Forelimb muscle (tissue), 1 donor: Measurements from ENCODE around the gene PTCD2. TPM values are rescaled to one million over a fixed set of nuclear protein-coding genes. Genes with fewer than 3 reads are reported as not detected.

ENCODE experiments used
- DNase-seq: peaks from one replicate; pipeline ENCODE4 v3.0.0-alpha.2; 2013; ENCODE audit warnings: low read depth
- polyA plus RNA-seq: library from polyadenylated mRNA; unstranded; fragments of 120-200 nt; gene quantifications from one replicate; pipeline ENCODE4 v1.2.1, GENCODE V29; 2013; ENCODE audit not compliant: insufficient read length

The PTCD2 gene
- 8.3 TPM for polyA plus RNA-seq

- peak; percentile 96 for DNase-seq
Measured at GRCh38 chr5:72319976-72320752, at the start of gene PTCD2, which contains the start of gene MRPS27. TSS of gene PTCD2 (plus strand) at chr5:72320373. CDS start at chr5:72320383, 10 bp downstream. TSS of gene MRPS27 (minus strand) at chr5:72320240. CDS start at chr5:72320221, 19 bp downstream.

GRCh38 chr5:72271702-72272101 is 48.5 kb upstream of the PTCD2 start:
- DNase-seq = no peak

GRCh38 chr5:72272398-72272797 is 47.8 kb upstream of the PTCD2 start:
- no peak for DNase-seq

GRCh38 chr5:72273547-72273946 is 46.6 kb upstream of the PTCD2 start:
- DNase-seq = no peak

GRCh38 chr5:72276219-72276752 is 43.9 kb upstream of the PTCD2 start:
- no peak for DNase-seq

GRCh38 chr5:72280581-72281069 is 39.5 kb upstream of the PTCD2 start:
- no peak for DNase-seq

GRCh38 chr5:72281430-72281763 is 38.8 kb upstream of the PTCD2 start:
- DNase-seq = no peak

GRCh38 chr5:72281764-72282499 is 38.2 kb upstream of the PTCD2 start:
- DNase-seq = peak; percentile 79

- DNase-seq = no peak
Measured at GRCh38 chr5:72282878-72283277, 37.3 kb upstream of the PTCD2 start.

GRCh38 chr5:72283358-72283757 is 36.8 kb upstream of the PTCD2 start:
- no peak for DNase-seq

GRCh38 chr5:72284559-72285423 is 35.4 kb upstream of the PTCD2 start:
- DNase-seq = no peak

GRCh38 chr5:72285424-72285821 is 34.8 kb upstream of the PTCD2 start:
- DNase-seq = no peak

GRCh38 chr5:72286798-72287197 is 33.4 kb upstream of the PTCD2 start:
- DNase-seq = no peak

GRCh38 chr5:72288924-72289323 is 31.2 kb upstream of the PTCD2 start:
- no peak for DNase-seq

GRCh38 chr5:72290356-72291133 is 29.6 kb upstream of the PTCD2 start:
- no peak for DNase-seq

- DNase-seq = no peak
Measured at GRCh38 chr5:72291601-72292000, 28.6 kb upstream of the PTCD2 start.

GRCh38 chr5:72292411-72292810 is 27.8 kb upstream of the PTCD2 start:
- DNase-seq = no peak

- no peak for DNase-seq
Measured at GRCh38 chr5:72293495-72294055, 26.6 kb upstream of the PTCD2 start.

GRCh38 chr5:72294473-72294872 is 25.7 kb upstream of the PTCD2 start:
- no peak for DNase-seq

- no peak for DNase-seq
Measured at GRCh38 chr5:72295539-72295938, 24.6 kb upstream of the PTCD2 start.

GRCh38 chr5:72296256-72296655 is 23.9 kb upstream of the PTCD2 start:
- no peak for DNase-seq
